Measurements from ENCODE around the gene AUNIP.

GRCh38 chr1:25814549-25815087 lies 44.6 kb downstream of the AUNIP start:
- TF ChIP-seq CTCF (conservative IDR thresholded peaks at IDR 0.05 in 1 of 2, IDR thresholded peaks at IDR 0.05 in 1 of 2; ENCODE audit: low read depth in 1 of 2, low read length in 2 of 2), result no peak
- no peak for TF ChIP-seq EZH2 (IDR thresholded peaks at IDR 0.05; ENCODE audit: low read length, missing control alignments)
